ENCODE data around the gene PDXK. TPM values are rescaled to one million over a fixed set of nuclear protein-coding genes. Genes with fewer than 3 reads are reported as not detected.

Gene PDXK
- total and polyA plus RNA-seq, 2 of the 13 experiments (the other 11 are each of a cell fraction or from before 2014, with no cell fraction given) = 114 to 184 TPM

GRCh38 chr21:43810505-43811261 is 91.8 kb downstream of the PDXK start (continued):
- TF ChIP-seq SAFB2 (CRISPR knock-in tag; IDR thresholded peaks at IDR 0.05; ENCODE audit: borderline replicate concordance, low read depth) (no peak), ZNF709 (CRISPR knock-in tag; IDR thresholded peaks at IDR 0.05) (no peak), ZNF564 (CRISPR knock-in tag; IDR thresholded peaks at IDR 0.05) (no peak), HCFC1 (IDR thresholded peaks at IDR 0.05; ENCODE audit: low read depth, low read length) (no peak), ZNF552 (CRISPR knock-in tag; IDR thresholded peaks at IDR 0.05; ENCODE audit: borderline replicate concordance) (no peak), KLF9 (CRISPR knock-in tag; IDR thresholded peaks at IDR 0.05; ENCODE audit: low read depth) (no peak), ZNF430 (CRISPR knock-in tag; IDR thresholded peaks at IDR 0.05) (no peak), ZNF75D (CRISPR knock-in tag; IDR thresholded peaks at IDR 0.05; ENCODE audit: borderline replicate concordance) (no peak), KAT2B (IDR thresholded peaks at IDR 0.05; ENCODE audit: borderline replicate concordance, low read depth, low read length) (no peak), PAF1 (CRISPR knock-in tag; IDR thresholded peaks at IDR 0.05) (no peak), ZBTB20 (CRISPR knock-in tag; IDR thresholded peaks at IDR 0.05; ENCODE audit: borderline replicate concordance, low read depth) (no peak), NR2F2 (IDR thresholded peaks at IDR 0.05; ENCODE audit: borderline replicate concordance, low read depth) (no peak), ZBED4 (CRISPR knock-in tag; IDR thresholded peaks at IDR 0.05; ENCODE audit: borderline replicate concordance) (0 out of 2 replicates have a peak, but pooled peaks have one; percentile 19)
- TF ChIP-seq, protein P1, sequence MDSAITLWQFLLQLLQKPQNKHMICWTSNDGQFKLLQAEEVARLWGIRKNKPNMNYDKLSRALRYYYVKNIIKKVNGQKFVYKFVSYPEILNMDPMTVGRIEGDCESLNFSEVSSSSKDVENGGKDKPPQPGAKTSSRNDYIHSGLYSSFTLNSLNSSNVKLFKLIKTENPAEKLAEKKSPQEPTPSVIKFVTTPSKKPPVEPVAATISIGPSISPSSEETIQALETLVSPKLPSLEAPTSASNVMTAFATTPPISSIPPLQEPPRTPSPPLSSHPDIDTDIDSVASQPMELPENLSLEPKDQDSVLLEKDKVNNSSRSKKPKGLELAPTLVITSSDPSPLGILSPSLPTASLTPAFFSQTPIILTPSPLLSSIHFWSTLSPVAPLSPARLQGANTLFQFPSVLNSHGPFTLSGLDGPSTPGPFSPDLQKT (CRISPR knock-in tag; IDR thresholded peaks at IDR 0.05; ENCODE audit: borderline replicate concordance) = no peak
- TF ChIP-seq, protein P2, sequence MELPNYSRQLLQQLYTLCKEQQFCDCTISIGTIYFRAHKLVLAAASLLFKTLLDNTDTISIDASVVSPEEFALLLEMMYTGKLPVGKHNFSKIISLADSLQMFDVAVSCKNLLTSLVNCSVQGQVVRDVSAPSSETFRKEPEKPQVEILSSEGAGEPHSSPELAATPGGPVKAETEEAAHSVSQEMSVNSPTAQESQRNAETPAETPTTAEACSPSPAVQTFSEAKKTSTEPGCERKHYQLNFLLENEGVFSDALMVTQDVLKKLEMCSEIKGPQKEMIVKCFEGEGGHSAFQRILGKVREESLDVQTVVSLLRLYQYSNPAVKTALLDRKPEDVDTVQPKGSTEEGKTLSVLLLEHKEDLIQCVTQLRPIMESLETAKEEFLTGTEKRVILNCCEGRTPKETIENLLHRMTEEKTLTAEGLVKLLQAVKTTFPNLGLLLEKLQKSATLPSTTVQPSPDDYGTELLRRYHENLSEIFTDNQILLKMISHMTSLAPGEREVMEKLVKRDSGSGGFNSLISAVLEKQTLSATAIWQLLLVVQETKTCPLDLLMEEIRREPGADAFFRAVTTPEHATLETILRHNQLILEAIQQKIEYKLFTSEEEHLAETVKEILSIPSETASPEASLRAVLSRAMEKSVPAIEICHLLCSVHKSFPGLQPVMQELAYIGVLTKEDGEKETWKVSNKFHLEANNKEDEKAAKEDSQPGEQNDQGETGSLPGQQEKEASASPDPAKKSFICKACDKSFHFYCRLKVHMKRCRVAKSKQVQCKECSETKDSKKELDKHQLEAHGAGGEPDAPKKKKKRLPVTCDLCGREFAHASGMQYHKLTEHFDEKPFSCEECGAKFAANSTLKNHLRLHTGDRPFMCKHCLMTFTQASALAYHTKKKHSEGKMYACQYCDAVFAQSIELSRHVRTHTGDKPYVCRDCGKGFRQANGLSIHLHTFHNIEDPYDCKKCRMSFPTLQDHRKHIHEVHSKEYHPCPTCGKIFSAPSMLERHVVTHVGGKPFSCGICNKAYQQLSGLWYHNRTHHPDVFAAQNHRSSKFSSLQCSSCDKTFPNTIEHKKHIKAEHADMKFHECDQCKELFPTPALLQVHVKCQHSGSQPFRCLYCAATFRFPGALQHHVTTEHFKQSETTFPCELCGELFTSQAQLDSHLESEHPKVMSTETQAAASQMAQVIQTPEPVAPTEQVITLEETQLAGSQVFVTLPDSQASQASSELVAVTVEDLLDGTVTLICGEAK (IDR thresholded peaks at IDR 0.05) = no peak
- TF ChIP-seq, protein P2 (CRISPR knock-in tag; IDR thresholded peaks at IDR 0.05) = 0 out of 2 replicates have a peak, but pooled peaks have one; percentile 32

Measured in HepG2 (cell line).